Fibroblast of skin of left quadriceps (primary cell): ENCODE results near the gene SRL.

Source experiments
- DNase-seq, 2 experiments: peaks; one replicate each; pipeline ENCODE4 v3.0.0-alpha.2; 2013; ENCODE audit warnings: low read depth in 2 of 2

The SRL gene

GRCh38 chr16:4241928-4242283, at the start of gene SRL:
SRL (minus strand) TSS chr16:4242080; CDS start chr16:4242067, 13 bp downstream.
- no peak for DNase-seq

- no peak for DNase-seq
Observed at GRCh38 chr16:4290236-4290830, 48.5 kb upstream of the SRL start.

GRCh38 chr16:4288148-4288921, 46.5 kb upstream of the SRL start:
- no peak for DNase-seq

GRCh38 chr16:4285167-4285566, 43.3 kb upstream of the SRL start:
- no peak for DNase-seq

- DNase-seq: no peak
Observed at GRCh38 chr16:4283939-4284338, 42.1 kb upstream of the SRL start.

GRCh38 chr16:4283441-4283840, 41.6 kb upstream of the SRL start:
- DNase-seq: no peak

GRCh38 chr16:4280625-4281024, 38.7 kb upstream of the SRL start:
- no peak for DNase-seq

GRCh38 chr16:4277987-4278513, 36.2 kb upstream of the SRL start:
- DNase-seq: no peak

GRCh38 chr16:4275861-4276260, 34.0 kb upstream of the SRL start:
- DNase-seq: no peak

GRCh38 chr16:4273858-4274311, 32.0 kb upstream of the SRL start:
- no peak for DNase-seq

- no peak for DNase-seq
Observed at GRCh38 chr16:4272114-4272956, 30.5 kb upstream of the SRL start.

GRCh38 chr16:4271176-4272113, 29.6 kb upstream of the SRL start:
- DNase-seq: peak; percentile 75

- DNase-seq: no peak
Observed at GRCh38 chr16:4270595-4270994, 28.7 kb upstream of the SRL start.

GRCh38 chr16:4270091-4270490, 28.2 kb upstream of the SRL start:
- DNase-seq: no peak

GRCh38 chr16:4266372-4266771, 24.5 kb upstream of the SRL start:
- no peak for DNase-seq

- no peak for DNase-seq
Observed at GRCh38 chr16:4265676-4266075, 23.8 kb upstream of the SRL start.

GRCh38 chr16:4264546-4264945, 22.7 kb upstream of the SRL start:
- DNase-seq: no peak

- peak; percentile 91 to 92 for DNase-seq
Observed at GRCh38 chr16:4263504-4264436, 21.9 kb upstream of the SRL start.

GRCh38 chr16:4262303-4262835, 20.5 kb upstream of the SRL start:
- no peak for DNase-seq
